K562 (cell line): Measurements from ENCODE around the gene HOXB1. TPM values are rescaled to one million over a fixed set of nuclear protein-coding genes. Genes with fewer than 3 reads are reported as not detected.

Source experiments
- ATAC-seq: fragments of 200-7000 bp; cut with Tn5 transposase; 3 replicates; pipeline ENCODE4 v1.9.1; 2020; ENCODE audit warnings: moderate library complexity
- BruUV-seq: library from RNA; stranded (reverse); fragments of 400-500 nt; replicated peaks from 2 replicates; lab custom pipeline; 2021; lab: Mats Ljungman, UMichigan
- CTCF ChIA-PET: fragments of 300-600 bp; formaldehyde crosslinking; extraction: SDS; loops from one replicate; lab custom pipeline; 2021; ENCODE audit warnings: low intra/inter-chr PET ratio; lab: Yijun Ruan, JAX
- POLR2A ChIA-PET: fragments of 300-600, 350-650 bp; sonication (Branson Sonifier 250); formaldehyde crosslinking; extraction: SDS; loops from one replicate; lab custom pipeline; 2021; ENCODE audit warnings: antibody characterized with exemption, inconsistent platforms; lab: Yijun Ruan, JAX
- DNase-seq, 4 experiments: peaks; one replicate each; pipeline versions ENCODE4 v3.0.0 to v3.0.0-alpha.2; 2011 to 2018; ENCODE audit warnings: low spot score in 3 of 4, mixed read lengths in 3 of 4; ENCODE audit errors: extremely low read depth in 1 of 4
- FAIRE-seq: peaks from 2 replicates; lab custom pipeline; 2011; peaks lifted over from hg19 to GRCh38; lab: Jason Lieb, UNC
- H2AFZ ChIP-seq: 2 replicates; pipeline ENCODE4 v1.6.0; 2011; ENCODE audit warnings: low read depth, low read length, control low read depth, inconsistent platforms
- H3K27ac ChIP-seq: fragments of 200-600 bp; 3 replicates; pipeline ENCODE4 v1.8.0; 2011; ENCODE audit warnings: low read depth, mild to moderate bottlenecking, control low read depth, inconsistent platforms, low read length, moderate library complexity, mixed read lengths; ENCODE audit errors: extremely low read depth
- H3K27me3 ChIP-seq, 2 experiments: fragments of 300-600 bp in 1 of 2; 2 replicates in 1 of 2; 3 replicates in 1 of 2; pipeline versions ENCODE4 v1.6.0 to v1.8.0; 2011; ENCODE audit warnings: inconsistent platforms in 2 of 2, low read length in 2 of 2, mild to moderate bottlenecking in 1 of 2, mixed read lengths in 1 of 2, moderate library complexity in 1 of 2; ENCODE audit not compliant: control insufficient read depth in 2 of 2, insufficient read depth in 2 of 2
- H3K36me3 ChIP-seq: fragments of 300-600 bp; 3 replicates; pipeline ENCODE4 v1.8.0; 2011; ENCODE audit warnings: mild to moderate bottlenecking, low read length, inconsistent platforms; ENCODE audit not compliant: control insufficient read depth, insufficient read depth
- H3K4me1 ChIP-seq, 2 experiments: fragments of 200-600 bp in 1 of 2; replicated peaks in 1 of 2; 2 replicates in 1 of 2; 3 replicates in 1 of 2; pipeline versions ENCODE4 v1.5.1 to v1.8.0; 2011; ENCODE audit warnings: inconsistent platforms in 2 of 2, low read length in 2 of 2, mild to moderate bottlenecking in 1 of 2, mixed read lengths in 1 of 2, moderate library complexity in 1 of 2; ENCODE audit not compliant: control insufficient read depth in 2 of 2, insufficient read depth in 2 of 2
- H3K4me2 ChIP-seq: 2 replicates; pipeline ENCODE4 v1.6.1; 2011; ENCODE audit warnings: low read length, control low read depth, inconsistent platforms, mixed read lengths; ENCODE audit not compliant: insufficient read depth
- H3K4me3 ChIP-seq: fragments of 200-600 bp; sonication (generic), shearing (Covaris generic); 2 replicates; pipeline ENCODE4 v1.5.1; 2016; ENCODE audit warnings: control low read depth, inconsistent platforms
- H3K79me2 ChIP-seq: fragments of 200-600 bp; 3 replicates; pipeline ENCODE4 v1.8.0; 2011; ENCODE audit warnings: low read length, inconsistent platforms; ENCODE audit not compliant: control insufficient read depth, insufficient read depth
- H3K9ac ChIP-seq, 2 experiments: 2 replicates each; pipeline versions ENCODE4 v1.6.0 to v1.6.1; 2011; ENCODE audit warnings: low read depth in 2 of 2, low read length in 2 of 2, control low read depth in 1 of 2, inconsistent platforms in 1 of 2, mild to moderate bottlenecking in 1 of 2, mixed read lengths in 1 of 2; ENCODE audit not compliant: insufficient read depth in 1 of 2
- H3K9me1 ChIP-seq: one replicate; pipeline ENCODE4 v1.6.0; 2011; ENCODE audit warnings: inconsistent platforms, mild to moderate bottlenecking, low read length, moderate library complexity; ENCODE audit not compliant: control insufficient read depth, insufficient read depth
- H3K9me3 ChIP-seq: replicated peaks from 2 replicates; pipeline ENCODE4 v1.5.1; 2011; ENCODE audit warnings: low read depth, low read length, inconsistent platforms; ENCODE audit not compliant: control insufficient read depth, insufficient read depth
- H4K20me1 ChIP-seq: replicated peaks from 2 replicates; pipeline ENCODE4 v1.6.1; 2011; ENCODE audit warnings: low read length, inconsistent platforms, mixed read lengths; ENCODE audit not compliant: control insufficient read depth, insufficient read depth
- GTF2A2 ChIP-seq: IDR thresholded peaks from 2 replicates; pipeline ENCODE4 v1.6.1; 2016; ENCODE audit warnings: mild to moderate bottlenecking, missing genetic modification characterization, missing compliant biosample characterization
- MYC ChIP-seq, 2 experiments: fragments of 250-450 bp in 1 of 2; sonication (Bioruptor Pico) in 1 of 2; IDR thresholded peaks; 2 replicates each; pipeline versions ENCODE4 v1.5.1 to v1.6.1; 2012 to 2021; ENCODE audit warnings: low read depth in 2 of 2, borderline replicate concordance in 1 of 2, improper control_type of control experiment in 1 of 2, low read length in 1 of 2, mild to moderate bottlenecking in 1 of 2, moderate library complexity in 1 of 2
- NFXL1 ChIP-seq: fragments of 450-650 bp; formaldehyde crosslinking; IDR thresholded peaks from 2 replicates; pipeline ENCODE4 v1.4.0; 2021; ENCODE audit warnings: mild to moderate bottlenecking
- POLR2G ChIP-seq: fragments of 200-400 bp; formaldehyde crosslinking; IDR thresholded peaks from 2 replicates; pipeline ENCODE4 v1.6.1; 2017; ENCODE audit warnings: low read depth, mild to moderate bottlenecking, antibody characterized with exemption, low read length, moderate library complexity
- ZNF134 ChIP-seq: fragments of 250-450 bp; sonication (Bioruptor Pico); conservative IDR thresholded peaks from 2 replicates; pipeline ENCODE4 v1.4.0; 2020
- ZZZ3 ChIP-seq: fragments of 450-650 bp; IDR thresholded peaks from 2 replicates; pipeline ENCODE4 v1.6.1; 2016; ENCODE audit warnings: antibody characterized with exemption, mild to moderate bottlenecking, moderate library complexity
- WGBS: fragments of 100-300 bp; shearing (Covaris generic); methylation state at CpG from one replicate; pipeline ENCODE4 v1.1.6; 2016; ENCODE audit warnings: low coverage, mixed read lengths; ENCODE audit not compliant: insufficient coverage; ENCODE audit errors: missing lambda C conversion rate; 5-methylcytosine and 5-hydroxymethylcytosine counted together
- in situ Hi-C: fragments of 300-500 bp; cut with MboI; formaldehyde crosslinking; loops from 4 replicates; pipeline ENCODE4 v1.15.0; 2018; ENCODE audit warnings: inconsistent platforms, mixed read lengths
- intact Hi-C: fragments of 100-400 bp; cut with micrococcal nuclease; formaldehyde crosslinking; loops from 2 replicates; pipeline ENCODE4 v1.14.2; 2022
- polyA plus RNA-seq, 8 experiments: library from polyadenylated mRNA; depleted of rRNA in 4 of 8; stranded (reverse) in 5 of 8; unstranded in 3 of 8; fragments of >200 nt; fragmentation: Nextera tagmentation in 2 of 8; fragmentation: Illumina TruSeq in 1 of 8; extraction: Ambion mirVana in 2 of 8; extraction: Trizol in 1 of 8; gene quantifications; 2 replicates each; pipeline versions ENCODE4 v1.2.1 to v1.2.3, GENCODE V29; 2011 to 2014; ENCODE audit warnings: inconsistent platforms in 1 of 8, missing spikeins in 1 of 8
- total RNA-seq, 7 experiments: library from RNA; depleted of rRNA in 6 of 7; stranded (reverse); fragments of >200 nt in 6 of 7; fragmentation: Illumina TruSeq in 2 of 7; extraction: Trizol in 2 of 7; gene quantifications; 2 replicates each; pipeline versions ENCODE4 v1.2.1 to v1.2.3, GENCODE V29; 2011 to 2021; ENCODE audit warnings: low replicate concordance in 1 of 7
- TF ChIP-seq, protein P1 (sequence below): sonication (generic); formaldehyde crosslinking; IDR thresholded peaks from 2 replicates; pipeline ENCODE4 v1.8.1; 2023; ENCODE audit warnings: mild to moderate bottlenecking, missing genetic modification reagents
- TF ChIP-seq, protein P2 (sequence below): fragments of 450-650 bp; IDR thresholded peaks from 2 replicates; pipeline ENCODE4 v1.6.1; 2017; ENCODE audit warnings: antibody characterized with exemption, mild to moderate bottlenecking

HOXB1 gene
- total and polyA plus RNA-seq, 9 of the 15 experiments (the other 6 are each of a cell fraction or from before 2014, with no cell fraction given) = 0.04 TPM; not detected in 8

DNA sequence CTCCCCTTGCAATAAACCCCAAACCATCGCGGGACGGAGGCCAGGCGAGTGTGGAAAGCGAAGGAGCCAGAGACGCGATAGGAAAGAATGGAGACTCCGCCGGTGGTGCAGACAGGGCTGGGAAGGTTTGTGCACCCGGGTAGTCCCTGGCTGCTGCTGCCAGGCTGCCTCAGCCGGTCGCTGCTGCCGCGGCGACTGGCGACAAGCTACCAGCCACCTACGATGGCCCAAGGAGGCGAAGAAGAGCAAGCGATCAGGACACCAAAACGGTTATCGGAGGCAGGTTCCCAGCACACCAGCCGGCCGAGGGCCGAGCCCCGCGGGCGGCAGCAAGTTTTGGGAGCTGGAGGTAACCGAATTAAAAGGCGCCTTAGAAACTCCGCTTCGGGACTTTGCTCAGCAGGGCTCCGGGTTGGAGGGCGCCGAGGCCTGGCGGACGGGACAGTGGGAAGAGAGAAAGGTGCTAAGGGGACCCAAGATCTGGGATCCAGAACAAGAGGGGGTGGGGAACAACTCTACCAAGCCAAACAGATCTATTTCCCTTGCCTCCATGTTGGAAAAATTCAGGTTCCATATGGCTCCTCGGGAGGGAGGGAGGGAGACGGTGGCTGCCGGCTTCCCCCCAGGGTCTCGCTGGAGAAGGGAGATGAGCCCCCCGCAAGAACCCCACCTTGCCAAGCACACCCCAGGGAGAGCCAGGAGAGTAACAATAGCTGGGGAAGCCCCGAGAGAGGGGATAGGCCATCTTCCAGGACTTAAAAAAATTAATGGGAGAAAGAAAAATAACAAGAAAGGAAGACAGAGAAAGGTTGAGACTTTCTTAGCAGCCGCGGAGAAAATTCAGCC is 23.8 kb upstream of the HOXB1 start:
- Histone ChIP-seq H3K9ac (peak overlapping the region; percentile 41 to 86), H3K4me1 (peaks cover 46 to 58% of the 10 kb centered on the region in 2 experiments), H3K4me2 (peak overlapping the region; percentile 79), H3K9me1 (no peaks in the 10 kb centered on the region), H4K20me1 (no peaks in the 10 kb centered on the region), H3K27ac (peak overlapping the region; percentile 93), H3K9me3 (no peaks in the 10 kb centered on the region), H3K27me3 (no peaks in the 10 kb centered on the region), H3K79me2 (peaks cover 55% of the 10 kb centered on the region), H3K4me3 (peak overlapping the region; percentile 3; the same call in 1 of the 2 replicates), H2AFZ (no peak overlapping the region), H3K36me3 (peaks cover 74% of the 10 kb centered on the region; the same call in 2 of the 3 replicates)
- BruUV-seq = no TSS peak
- no peak for ATAC-seq
- WGBS = 80% methylated on average over 33 of the region's 44 CpGs
- in situ Hi-C loops (no loop called here), intact Hi-C loops (no loop called here)
- CTCF ChIA-PET = no interaction called here
- no peak for DNase-seq
- POLR2A ChIA-PET = interaction anchor here (0.7 to 3.4 kb wide), 6 partner anchors 8 to 63 kb away, joined by 3 to 21 read pairs (median 6); no protein-coding TSS in a partner anchor
- FAIRE-seq = no peak
- TF ChIP-seq ZNF134 (CRISPR knock-in tag) (no peak), ZZZ3 (no peak), GTF2A2 (tag) (0 out of 2 replicates have a peak, but pooled peaks have one; percentile 0), MYC (IDR thresholded peaks at IDR 0.05; ENCODE audit: low read depth, low read length) (no peak), MYC (CRISPR knock-in tag; IDR thresholded peaks at IDR 0.05; ENCODE audit: borderline replicate concordance, low read depth) (peak; percentile 22; the same call in 1 of the 2 replicates), POLR2G (peak; percentile 62; the same call in 1 of the 2 replicates), NFXL1 (CRISPR knock-in tag) (no peak)
- TF ChIP-seq, protein P1, sequence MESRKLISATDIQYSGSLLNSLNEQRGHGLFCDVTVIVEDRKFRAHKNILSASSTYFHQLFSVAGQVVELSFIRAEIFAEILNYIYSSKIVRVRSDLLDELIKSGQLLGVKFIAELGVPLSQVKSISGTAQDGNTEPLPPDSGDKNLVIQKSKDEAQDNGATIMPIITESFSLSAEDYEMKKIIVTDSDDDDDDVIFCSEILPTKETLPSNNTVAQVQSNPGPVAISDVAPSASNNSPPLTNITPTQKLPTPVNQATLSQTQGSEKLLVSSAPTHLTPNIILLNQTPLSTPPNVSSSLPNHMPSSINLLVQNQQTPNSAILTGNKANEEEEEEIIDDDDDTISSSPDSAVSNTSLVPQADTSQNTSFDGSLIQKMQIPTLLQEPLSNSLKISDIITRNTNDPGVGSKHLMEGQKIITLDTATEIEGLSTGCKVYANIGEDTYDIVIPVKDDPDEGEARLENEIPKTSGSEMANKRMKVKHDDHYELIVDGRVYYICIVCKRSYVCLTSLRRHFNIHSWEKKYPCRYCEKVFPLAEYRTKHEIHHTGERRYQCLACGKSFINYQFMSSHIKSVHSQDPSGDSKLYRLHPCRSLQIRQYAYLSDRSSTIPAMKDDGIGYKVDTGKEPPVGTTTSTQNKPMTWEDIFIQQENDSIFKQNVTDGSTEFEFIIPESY (CRISPR knock-in tag) = peak; percentile 90
- TF ChIP-seq, protein P2, sequence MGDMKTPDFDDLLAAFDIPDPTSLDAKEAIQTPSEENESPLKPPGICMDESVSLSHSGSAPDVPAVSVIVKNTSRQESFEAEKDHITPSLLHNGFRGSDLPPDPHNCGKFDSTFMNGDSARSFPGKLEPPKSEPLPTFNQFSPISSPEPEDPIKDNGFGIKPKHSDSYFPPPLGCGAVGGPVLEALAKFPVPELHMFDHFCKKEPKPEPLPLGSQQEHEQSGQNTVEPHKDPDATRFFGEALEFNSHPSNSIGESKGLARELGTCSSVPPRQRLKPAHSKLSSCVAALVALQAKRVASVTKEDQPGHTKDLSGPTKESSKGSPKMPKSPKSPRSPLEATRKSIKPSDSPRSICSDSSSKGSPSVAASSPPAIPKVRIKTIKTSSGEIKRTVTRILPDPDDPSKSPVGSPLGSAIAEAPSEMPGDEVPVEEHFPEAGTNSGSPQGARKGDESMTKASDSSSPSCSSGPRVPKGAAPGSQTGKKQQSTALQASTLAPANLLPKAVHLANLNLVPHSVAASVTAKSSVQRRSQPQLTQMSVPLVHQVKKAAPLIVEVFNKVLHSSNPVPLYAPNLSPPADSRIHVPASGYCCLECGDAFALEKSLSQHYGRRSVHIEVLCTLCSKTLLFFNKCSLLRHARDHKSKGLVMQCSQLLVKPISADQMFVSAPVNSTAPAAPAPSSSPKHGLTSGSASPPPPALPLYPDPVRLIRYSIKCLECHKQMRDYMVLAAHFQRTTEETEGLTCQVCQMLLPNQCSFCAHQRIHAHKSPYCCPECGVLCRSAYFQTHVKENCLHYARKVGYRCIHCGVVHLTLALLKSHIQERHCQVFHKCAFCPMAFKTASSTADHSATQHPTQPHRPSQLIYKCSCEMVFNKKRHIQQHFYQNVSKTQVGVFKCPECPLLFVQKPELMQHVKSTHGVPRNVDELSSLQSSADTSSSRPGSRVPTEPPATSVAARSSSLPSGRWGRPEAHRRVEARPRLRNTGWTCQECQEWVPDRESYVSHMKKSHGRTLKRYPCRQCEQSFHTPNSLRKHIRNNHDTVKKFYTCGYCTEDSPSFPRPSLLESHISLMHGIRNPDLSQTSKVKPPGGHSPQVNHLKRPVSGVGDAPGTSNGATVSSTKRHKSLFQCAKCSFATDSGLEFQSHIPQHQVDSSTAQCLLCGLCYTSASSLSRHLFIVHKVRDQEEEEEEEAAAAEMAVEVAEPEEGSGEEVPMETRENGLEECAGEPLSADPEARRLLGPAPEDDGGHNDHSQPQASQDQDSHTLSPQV = peak; percentile 51; the same call in 1 of the 2 replicates
